Measurements from ENCODE around the gene MRAP. TPM values are rescaled to one million over a fixed set of nuclear protein-coding genes. Genes with fewer than 3 reads are reported as not detected.
"Not testable (repeated sequence)": the region's sequence is repeated elsewhere in the genome, so short reads cannot be mapped to it uniquely, and the experiment has no call there.

The MRAP gene
- total and polyA plus RNA-seq, 2 experiments from 2014 or later = not detected

- H3K79me2 ChIP-seq (ENCODE audit: insufficient read depth) = 0 out of 2 replicates have a peak, but pooled peaks cover 20% of the 10 kb centered on the region
- H3K9me3 ChIP-seq (ENCODE audit: low read depth) = no peaks in the 10 kb centered on the region
- H3K4me2 ChIP-seq (ENCODE audit: unreplicated experiment) = no peak overlapping the region
- H3K36me3 ChIP-seq (ENCODE audit: low read depth) = peaks cover 18% of the 10 kb centered on the region; the same call in 1 of the 2 replicates
- H3K4me3 ChIP-seq = no peak overlapping the region
- no peaks in the 10 kb centered on the region for H4K20me1 ChIP-seq (ENCODE audit: insufficient read depth)
- H3K27me3 ChIP-seq (replicated peaks; ENCODE audit: insufficient read depth) = no peaks in the 10 kb centered on the region
- H3K9me2 ChIP-seq (ENCODE audit: insufficient read depth) = no peaks in the 10 kb centered on the region
- H3K4me1 ChIP-seq (ENCODE audit: insufficient read depth) = no peaks in the 10 kb centered on the region
- in situ Hi-C loops (cut with MboI) = no loop called here
- no peak for DNase-seq
- no peak overlapping the region for H2AFZ ChIP-seq
- WGBS, 2 experiments (ENCODE audit: low coverage in 1 of 2, low lambda C conversion rate in 2 of 2, missing lambda C conversion rate in 2 of 2) = 94 to 96% methylated on average over 7 of the region's 7 CpGs
- no peak overlapping the region for H3K27ac ChIP-seq
- no peak overlapping the region for H3K9ac ChIP-seq
- no peak for TF ChIP-seq EZH2phosphoT487 (IDR thresholded peaks at IDR 0.05; ENCODE audit: insufficient read depth, low read depth)
- no peaks in the 10 kb centered on the region for H3F3A ChIP-seq (ENCODE audit: insufficient read depth)
Observed at GRCh38 chr21:32309906-32310460, 11.3 kb downstream of the MRAP start.

GRCh38 chr21:32310976-32311375 lies 12.3 kb downstream of the MRAP start:
- H3K4me2 ChIP-seq (ENCODE audit: unreplicated experiment); H4K20me1 ChIP-seq (ENCODE audit: insufficient read depth); H3K4me3 ChIP-seq; H3K4me1 ChIP-seq (ENCODE audit: insufficient read depth); DNase-seq; H3K9ac ChIP-seq; H3F3A ChIP-seq (ENCODE audit: insufficient read depth); H3K27ac ChIP-seq; H3K27me3 ChIP-seq (replicated peaks; ENCODE audit: insufficient read depth); H3K9me3 ChIP-seq (ENCODE audit: low read depth); H3K9me2 ChIP-seq (ENCODE audit: insufficient read depth); in situ Hi-C loops (cut with MboI); H2AFZ ChIP-seq: not testable (repeated sequence)
- H3K79me2 ChIP-seq (ENCODE audit: insufficient read depth) = 0 out of 2 replicates have a peak, but pooled peaks cover 20% of the 10 kb centered on the region
- H3K36me3 ChIP-seq (ENCODE audit: low read depth) = peaks cover 21% of the 10 kb centered on the region; the same call in 1 of the 2 replicates
- WGBS, 2 experiments (ENCODE audit: low coverage in 1 of 2, low lambda C conversion rate in 2 of 2, missing lambda C conversion rate in 2 of 2) = 93% methylated on average over 9 of the region's 9 CpGs

- H2AFZ ChIP-seq = no peak overlapping the region
- no peak for DNase-seq
- 0 out of 2 replicates have a peak, but pooled peaks cover 20% of the 10 kb centered on the region for H3K79me2 ChIP-seq (ENCODE audit: insufficient read depth)
- H3K27ac ChIP-seq = no peak overlapping the region
- H3F3A ChIP-seq (ENCODE audit: insufficient read depth) = no peaks in the 10 kb centered on the region
- in situ Hi-C loops (cut with MboI) = no loop called here
- H3K4me2 ChIP-seq (ENCODE audit: unreplicated experiment) = no peak overlapping the region
- no peak overlapping the region for H3K4me3 ChIP-seq
- TF ChIP-seq EZH2phosphoT487 (IDR thresholded peaks at IDR 0.05; ENCODE audit: insufficient read depth, low read depth) (no peak), EZH2 (IDR thresholded peaks at IDR 0.05; ENCODE audit: insufficient read depth, poor library complexity, severe bottlenecking) (no peak)
- H3K27me3 ChIP-seq (replicated peaks; ENCODE audit: insufficient read depth) = no peaks in the 10 kb centered on the region
- 99% methylated on average over 7 to 9 of the region's 9 CpGs for WGBS, 2 experiments (ENCODE audit: low coverage in 1 of 2, low lambda C conversion rate in 2 of 2, missing lambda C conversion rate in 2 of 2)
- H4K20me1 ChIP-seq (ENCODE audit: insufficient read depth) = no peaks in the 10 kb centered on the region
- no peaks in the 10 kb centered on the region for H3K4me1 ChIP-seq (ENCODE audit: insufficient read depth)
- H3K9me2 ChIP-seq (ENCODE audit: insufficient read depth) = no peaks in the 10 kb centered on the region
- peaks cover 21% of the 10 kb centered on the region; the same call in 1 of the 2 replicates for H3K36me3 ChIP-seq (ENCODE audit: low read depth)
- no peak overlapping the region for H3K9ac ChIP-seq
- H3K9me3 ChIP-seq (ENCODE audit: low read depth) = no peaks in the 10 kb centered on the region
Observed at GRCh38 chr21:32311621-32312020, 13.0 kb downstream of the MRAP start.

- H2AFZ ChIP-seq = no peak overlapping the region
- no peak overlapping the region for H3K27ac ChIP-seq
- no peaks in the 10 kb centered on the region for H3K9me3 ChIP-seq (ENCODE audit: low read depth)
- WGBS, 2 experiments (ENCODE audit: low coverage in 1 of 2, low lambda C conversion rate in 2 of 2, missing lambda C conversion rate in 2 of 2) = 98 to 99% methylated on average over 5 of the region's 5 CpGs
- H3K4me1 ChIP-seq (ENCODE audit: insufficient read depth) = no peaks in the 10 kb centered on the region
- no peak overlapping the region for H3K9ac ChIP-seq
- no peak overlapping the region for H3K4me3 ChIP-seq
- DNase-seq = no peak
- H3K79me2 ChIP-seq (ENCODE audit: insufficient read depth) = 0 out of 2 replicates have a peak, but pooled peaks cover 20% of the 10 kb centered on the region
- no peak for TF ChIP-seq EZH2phosphoT487 (IDR thresholded peaks at IDR 0.05; ENCODE audit: insufficient read depth, low read depth)
- no peak for TF ChIP-seq EZH2 (IDR thresholded peaks at IDR 0.05; ENCODE audit: insufficient read depth, poor library complexity, severe bottlenecking)
- in situ Hi-C loops (cut with MboI) = no loop called here
- H3K4me2 ChIP-seq (ENCODE audit: unreplicated experiment) = no peak overlapping the region
- no peaks in the 10 kb centered on the region for H3K9me2 ChIP-seq (ENCODE audit: insufficient read depth)
- no peaks in the 10 kb centered on the region for H4K20me1 ChIP-seq (ENCODE audit: insufficient read depth)
- no peaks in the 10 kb centered on the region for H3F3A ChIP-seq (ENCODE audit: insufficient read depth)
- no peaks in the 10 kb centered on the region for H3K27me3 ChIP-seq (replicated peaks; ENCODE audit: insufficient read depth)
- H3K36me3 ChIP-seq (ENCODE audit: low read depth) = peaks cover 23% of the 10 kb centered on the region; the same call in 1 of the 2 replicates
Observed at GRCh38 chr21:32312326-32312725, 13.7 kb downstream of the MRAP start.

GRCh38 chr21:32312976-32313375 lies 14.3 kb downstream of the MRAP start:
- H3K9me2 ChIP-seq (ENCODE audit: insufficient read depth) = no peaks in the 10 kb centered on the region
- H3K9ac ChIP-seq = no peak overlapping the region
- in situ Hi-C loops (cut with MboI) = no loop called here
- 0 out of 2 replicates have a peak, but pooled peaks cover 20% of the 10 kb centered on the region for H3K79me2 ChIP-seq (ENCODE audit: insufficient read depth)
- no peaks in the 10 kb centered on the region for H3K9me3 ChIP-seq (ENCODE audit: low read depth)
- no peak overlapping the region for H3K4me2 ChIP-seq (ENCODE audit: unreplicated experiment)
- no peak overlapping the region for H3K4me3 ChIP-seq
- no peak overlapping the region for H3K27ac ChIP-seq
- no peak for DNase-seq
- H3K36me3 ChIP-seq (ENCODE audit: low read depth) = peaks cover 28% of the 10 kb centered on the region; the same call in 1 of the 2 replicates
- H3K27me3 ChIP-seq (replicated peaks; ENCODE audit: insufficient read depth) = no peaks in the 10 kb centered on the region
- no peaks in the 10 kb centered on the region for H3F3A ChIP-seq (ENCODE audit: insufficient read depth)
- H3K4me1 ChIP-seq (ENCODE audit: insufficient read depth) = no peaks in the 10 kb centered on the region
- no peak for TF ChIP-seq EZH2 (IDR thresholded peaks at IDR 0.05; ENCODE audit: insufficient read depth, poor library complexity, severe bottlenecking)
- TF ChIP-seq EZH2phosphoT487 (IDR thresholded peaks at IDR 0.05; ENCODE audit: insufficient read depth, low read depth) = no peak
- 97 to 99% methylated on average over 6 of the region's 6 CpGs for WGBS, 2 experiments (ENCODE audit: low coverage in 1 of 2, low lambda C conversion rate in 2 of 2, missing lambda C conversion rate in 2 of 2)
- H4K20me1 ChIP-seq (ENCODE audit: insufficient read depth) = no peaks in the 10 kb centered on the region
- no peak overlapping the region for H2AFZ ChIP-seq

All from GM23248 (cell line).